BJ (cell line): Measurements from ENCODE around the gene KCNA1. TPM values are rescaled to one million over a fixed set of nuclear protein-coding genes. Genes with fewer than 3 reads are reported as not detected.
"Not testable (repeated sequence)": the region's sequence is repeated elsewhere in the genome, so short reads cannot be mapped to it uniquely, and the experiment has no call there.

Source experiments
- CTCF ChIA-PET: fragments of 350-600 bp; formaldehyde crosslinking; extraction: SDS; loops from one replicate; lab custom pipeline; 2021; ENCODE audit warnings: antibody characterized with exemption, inconsistent platforms; lab: Yijun Ruan, JAX
- POLR2A ChIA-PET: fragments of 300-600 bp; sonication (Branson Sonifier 250); formaldehyde crosslinking; extraction: SDS; loops from one replicate; lab custom pipeline; 2021; ENCODE audit warnings: antibody characterized with exemption; lab: Charles Lee
- DNase-seq: peaks from one replicate; pipeline ENCODE4 v3.0.0-alpha.2; 2011; ENCODE audit warnings: low read depth
- H3K27me3 ChIP-seq: 2 replicates; pipeline ENCODE4 v1.6.0; 2011; ENCODE audit warnings: low read length; ENCODE audit not compliant: control insufficient read depth, insufficient read depth
- H3K36me3 ChIP-seq: 2 replicates; pipeline ENCODE4 v1.5.1; 2011; ENCODE audit warnings: low read length; ENCODE audit not compliant: control insufficient read depth, insufficient read depth
- H3K4me3 ChIP-seq: 2 replicates; pipeline ENCODE4 v1.5.1; 2011; ENCODE audit warnings: low read depth, mild to moderate bottlenecking, control low read depth, low read length
- CTCF ChIP-seq: IDR thresholded peaks from 2 replicates; pipeline ENCODE4 v1.5.1; 2011; ENCODE audit warnings: low read depth, mild to moderate bottlenecking, control low read depth, inconsistent platforms, low read length, moderate library complexity; ENCODE audit not compliant: insufficient read depth
- polyA plus RNA-seq: library from polyadenylated mRNA; depleted of rRNA; stranded (reverse); fragments of >200 nt; gene quantifications from 2 replicates; pipeline ENCODE4 v1.2.3, GENCODE V29; 2011

Gene KCNA1
- polyA plus RNA-seq, 1 experiment, result not detected

DNA sequence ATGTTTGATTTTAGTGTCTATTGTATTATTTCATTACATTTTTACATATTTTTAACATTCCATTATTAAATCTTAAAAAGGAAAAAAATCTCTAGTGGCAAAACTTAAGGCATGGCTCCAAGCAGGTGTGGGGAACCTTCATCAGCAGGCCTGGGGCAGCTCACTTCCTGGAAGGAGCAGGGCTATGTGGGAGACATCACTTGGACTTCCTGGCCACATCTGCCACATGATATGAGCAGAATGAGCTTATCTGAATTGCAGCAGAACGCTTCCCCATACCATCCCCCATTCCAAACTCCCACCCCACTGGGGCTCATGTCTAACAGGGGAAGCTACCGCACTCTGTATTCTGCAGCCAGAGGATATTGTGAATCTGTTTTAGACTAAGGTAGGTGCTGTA, 35.0 kb upstream of the KCNA1 start:
- Histone ChIP-seq H3K4me3 (no peak overlapping the region), H3K36me3 (no peaks in the 10 kb centered on the region), H3K27me3 (no peaks in the 10 kb centered on the region)
- no peak for TF ChIP-seq CTCF
- ChIA-PET POLR2A (no interaction called here), CTCF (interaction anchor here (1.2 to 1.3 kb wide), 2 partner anchors 17 to 19 kb away, joined by 4 to 7 read pairs; no protein-coding TSS in a partner anchor)
- DNase-seq, result no peak

GRCh38 chr12:4879481-4879880, 30.2 kb upstream of the KCNA1 start:
- H3K27me3 ChIP-seq, H3K4me3 ChIP-seq, H3K36me3 ChIP-seq, POLR2A ChIA-PET, CTCF ChIA-PET, DNase-seq: not testable (repeated sequence)

- DNase-seq, result no peak
- no peak for TF ChIP-seq CTCF
- no peaks in the 10 kb centered on the region; the same call in 1 of the 2 replicates for H3K27me3 ChIP-seq
- POLR2A ChIA-PET, result no interaction called here
- H3K36me3 ChIP-seq, result no peaks in the 10 kb centered on the region
- CTCF ChIA-PET, result no interaction called here
- H3K4me3 ChIP-seq, result no peak overlapping the region
Measured at GRCh38 chr12:4881266-4882064, 28.2 kb upstream of the KCNA1 start.

DNA sequence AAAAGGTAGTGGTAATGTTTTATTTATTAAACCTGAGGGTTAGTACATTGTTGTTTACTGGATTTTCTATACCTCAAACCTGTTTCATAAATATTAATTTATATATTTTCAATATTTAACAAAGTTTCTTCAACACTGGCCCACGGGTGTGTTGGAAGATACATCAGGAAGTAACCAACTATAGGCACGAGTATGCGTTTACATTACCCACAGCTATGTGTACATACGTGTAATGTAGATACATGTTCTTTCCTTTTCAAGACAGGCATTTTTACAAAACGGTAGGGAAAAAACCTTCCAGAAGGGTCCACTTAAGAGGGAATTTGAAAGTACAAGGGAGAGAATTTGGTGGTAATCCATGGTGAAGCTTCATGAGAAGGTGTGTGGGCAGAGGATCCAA, 17.8 kb upstream of the KCNA1 start:
- TF ChIP-seq CTCF, result no peak
- CTCF ChIA-PET, result no interaction called here
- Histone ChIP-seq H3K36me3 (no peaks in the 10 kb centered on the region), H3K27me3 (peaks cover 2% of the 10 kb centered on the region), H3K4me3 (no peak overlapping the region)
- DNase-seq, result no peak
- POLR2A ChIA-PET, result no interaction called here

- TF ChIP-seq CTCF, result no peak
- Histone ChIP-seq H3K4me3 (no peak overlapping the region), H3K36me3 (no peaks in the 10 kb centered on the region), H3K27me3 (peaks cover 2% of the 10 kb centered on the region)
- CTCF ChIA-PET, result no interaction called here
- POLR2A ChIA-PET, result no interaction called here
- no peak for DNase-seq
Measured at GRCh38 chr12:4892418-4892817, 17.3 kb upstream of the KCNA1 start.

DNA sequence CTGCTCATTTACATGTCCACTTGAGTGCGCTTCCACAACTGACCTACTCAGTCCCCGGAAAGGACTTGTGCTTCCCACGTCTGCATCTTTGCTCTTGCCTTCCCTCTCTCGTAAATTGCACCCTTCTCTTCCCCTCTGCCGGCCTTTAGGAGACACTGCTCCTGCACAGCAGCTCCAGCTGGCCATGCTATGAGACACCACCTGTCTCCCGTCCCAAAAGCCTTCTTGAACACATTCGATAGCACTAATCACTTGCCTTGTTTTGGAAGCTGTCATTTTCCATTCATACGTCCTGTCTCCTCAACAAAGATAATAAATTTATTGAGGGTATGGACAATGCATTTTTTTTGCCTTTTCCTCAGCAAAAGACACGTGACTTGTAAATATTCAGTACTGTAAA, 15.7 kb upstream of the KCNA1 start:
- POLR2A ChIA-PET, result no interaction called here
- Histone ChIP-seq H3K36me3 (no peaks in the 10 kb centered on the region), H3K27me3 (peaks cover 2% of the 10 kb centered on the region), H3K4me3 (no peak overlapping the region)
- no peak for TF ChIP-seq CTCF
- CTCF ChIA-PET, result no interaction called here
- no peak for DNase-seq
